ENCODE measurements around the gene GFI1B. TPM values are rescaled to one million over a fixed set of nuclear protein-coding genes. Genes with fewer than 3 reads are reported as not detected.

Gene GFI1B
- total and polyA plus RNA-seq, 7 donors = 0.28 to 0.92 (median 0.87) TPM; not detected in 4

GRCh38 chr9:132939169-132939568 lies 39.3 kb upstream of the GFI1B start:
- peaks cover 0 to 23% (median 21%) of the 10 kb centered on the region in 4 donors for H3K4me1 ChIP-seq
- no peak overlapping the region for H3K27ac ChIP-seq
- no peaks in the 10 kb centered on the region for H3K27me3 ChIP-seq
- no peak overlapping the region for H3K4me3 ChIP-seq
- DNase-seq = no peak
- H3K36me3 ChIP-seq = peaks cover 0 to 6% (median 0%) of the 10 kb centered on the region in 4 donors
- intact Hi-C loops (cut with DNase I) = no loop called here
- no peak for TF ChIP-seq EP300 (IDR thresholded peaks at IDR 0.05)
- TF ChIP-seq, protein P1, sequence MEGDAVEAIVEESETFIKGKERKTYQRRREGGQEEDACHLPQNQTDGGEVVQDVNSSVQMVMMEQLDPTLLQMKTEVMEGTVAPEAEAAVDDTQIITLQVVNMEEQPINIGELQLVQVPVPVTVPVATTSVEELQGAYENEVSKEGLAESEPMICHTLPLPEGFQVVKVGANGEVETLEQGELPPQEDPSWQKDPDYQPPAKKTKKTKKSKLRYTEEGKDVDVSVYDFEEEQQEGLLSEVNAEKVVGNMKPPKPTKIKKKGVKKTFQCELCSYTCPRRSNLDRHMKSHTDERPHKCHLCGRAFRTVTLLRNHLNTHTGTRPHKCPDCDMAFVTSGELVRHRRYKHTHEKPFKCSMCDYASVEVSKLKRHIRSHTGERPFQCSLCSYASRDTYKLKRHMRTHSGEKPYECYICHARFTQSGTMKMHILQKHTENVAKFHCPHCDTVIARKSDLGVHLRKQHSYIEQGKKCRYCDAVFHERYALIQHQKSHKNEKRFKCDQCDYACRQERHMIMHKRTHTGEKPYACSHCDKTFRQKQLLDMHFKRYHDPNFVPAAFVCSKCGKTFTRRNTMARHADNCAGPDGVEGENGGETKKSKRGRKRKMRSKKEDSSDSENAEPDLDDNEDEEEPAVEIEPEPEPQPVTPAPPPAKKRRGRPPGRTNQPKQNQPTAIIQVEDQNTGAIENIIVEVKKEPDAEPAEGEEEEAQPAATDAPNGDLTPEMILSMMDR (IDR thresholded peaks at IDR 0.05) = no peak
- no peak for TF ChIP-seq POLR2AphosphoS5 (IDR thresholded peaks at IDR 0.05)
- no peak for TF ChIP-seq POLR2A (IDR thresholded peaks at IDR 0.05)
- no peaks in the 10 kb centered on the region for H3K9me3 ChIP-seq
- 96 to 97% methylated on average over 1 of the region's 1 CpG for WGBS, 2 donors

DNA sequence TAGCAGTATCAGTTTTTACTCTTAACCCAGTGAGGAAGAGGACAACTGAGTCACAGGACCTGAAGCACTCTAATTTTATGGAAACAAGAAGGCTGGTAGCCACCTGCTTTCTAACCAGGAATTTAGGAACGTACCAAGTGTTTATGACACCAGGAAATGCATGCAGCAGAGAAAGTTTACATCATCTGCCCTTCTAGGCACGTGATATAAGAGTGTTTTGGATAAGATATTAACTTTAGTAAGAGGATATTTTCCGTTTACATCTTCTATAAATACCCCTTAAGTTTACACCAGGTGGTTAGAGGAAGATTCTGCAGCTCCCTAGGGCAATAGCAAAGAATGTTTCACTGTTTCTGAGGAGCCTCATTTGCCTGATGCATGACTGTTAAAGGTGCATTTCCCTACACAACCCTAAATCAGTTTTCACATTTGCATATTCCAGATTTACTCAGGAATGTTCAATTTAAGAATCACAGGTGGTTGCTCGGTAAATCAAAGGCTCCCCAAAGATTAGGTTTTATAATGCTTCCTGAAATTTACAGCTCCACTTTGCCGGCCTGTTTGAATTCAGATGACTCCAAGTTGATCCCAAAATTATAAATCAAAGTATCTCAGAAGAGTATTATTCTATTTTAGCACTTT lies 35.8 kb upstream of the GFI1B start:
- DNase-seq = no peak
- intact Hi-C loops (cut with DNase I) = loop anchor here (5.0 to 10.0 kb wide), 3 partner anchors 65 to 588 kb away; partner anchors contain the start of genes AK8, GTF3C5, SETX and SPACA9
- Histone ChIP-seq H3K9me3 (no peaks in the 10 kb centered on the region), H3K27ac (no peak overlapping the region), H3K36me3 (no peaks in the 10 kb centered on the region), H3K4me3 (no peak overlapping the region), H3K27me3 (no peaks in the 10 kb centered on the region), H3K4me1 (peaks cover 0 to 26% (median 23%) of the 10 kb centered on the region in 4 donors)
- TF ChIP-seq, protein P1 (IDR thresholded peaks at IDR 0.05) = no peak
- TF ChIP-seq EP300 (IDR thresholded peaks at IDR 0.05) (no peak), POLR2A (IDR thresholded peaks at IDR 0.05) (no peak), POLR2AphosphoS5 (IDR thresholded peaks at IDR 0.05) (no peak)
- WGBS, 2 donors = 9 to 31% methylated on average over 5 of the region's 5 CpGs

DNA sequence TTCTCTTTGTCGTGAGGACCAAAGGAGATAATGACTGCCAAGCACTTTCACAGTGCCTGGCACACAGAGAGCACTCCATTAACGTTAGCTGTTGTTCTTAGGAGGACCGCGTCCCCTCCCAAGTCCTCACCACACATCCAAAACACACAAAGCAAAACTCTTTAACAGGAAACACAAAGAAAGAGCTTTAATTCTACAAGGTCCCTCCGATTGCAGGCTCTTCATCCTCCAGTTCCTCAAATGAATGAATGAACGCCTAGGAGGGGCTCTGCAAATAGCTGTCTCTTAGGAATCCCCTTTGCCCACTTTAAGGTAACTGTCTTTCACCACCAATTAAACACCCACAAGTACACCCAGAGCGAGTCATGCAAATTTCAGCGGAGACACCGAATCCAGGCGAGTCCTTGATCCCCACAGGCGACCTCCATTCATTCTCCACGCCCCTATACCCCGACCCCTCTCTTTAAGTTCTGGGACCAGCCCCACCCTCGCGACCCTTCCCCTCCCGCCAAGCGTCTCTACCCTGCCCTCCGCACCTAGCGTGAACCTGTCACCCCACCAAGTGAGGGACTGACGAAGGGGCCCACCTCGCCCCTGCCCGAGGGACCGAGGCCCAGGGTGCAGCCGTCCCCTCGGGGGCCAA lies 34.7 kb upstream of the GFI1B start:
- Histone ChIP-seq H3K27ac (peak overlapping the region; percentile 94 to 95 (median 94)), H3K27me3 (no peaks in the 10 kb centered on the region), H3K9me3 (no peaks in the 10 kb centered on the region), H3K4me3 (peak overlapping the region; percentile 94 to 100 (median 99)), H3K4me1 (peaks cover 0 to 26% (median 23%) of the 10 kb centered on the region in 4 donors), H3K36me3 (no peaks in the 10 kb centered on the region)
- TF ChIP-seq, protein P1 (IDR thresholded peaks at IDR 0.05) = no peak
- TF ChIP-seq EP300 (IDR thresholded peaks at IDR 0.05) = no peak
- no peak for TF ChIP-seq POLR2AphosphoS5 (IDR thresholded peaks at IDR 0.05)
- TF ChIP-seq POLR2A (IDR thresholded peaks at IDR 0.05) = no peak
- DNase-seq = no peak
- intact Hi-C loops (cut with DNase I) = loop anchor here (5.0 to 10.0 kb wide), 3 partner anchors 66 to 589 kb away; partner anchors contain the start of genes AK8, GTF3C5, SETX and SPACA9
- WGBS, 2 donors = 1% methylated on average over 25 of the region's 25 CpGs

DNA sequence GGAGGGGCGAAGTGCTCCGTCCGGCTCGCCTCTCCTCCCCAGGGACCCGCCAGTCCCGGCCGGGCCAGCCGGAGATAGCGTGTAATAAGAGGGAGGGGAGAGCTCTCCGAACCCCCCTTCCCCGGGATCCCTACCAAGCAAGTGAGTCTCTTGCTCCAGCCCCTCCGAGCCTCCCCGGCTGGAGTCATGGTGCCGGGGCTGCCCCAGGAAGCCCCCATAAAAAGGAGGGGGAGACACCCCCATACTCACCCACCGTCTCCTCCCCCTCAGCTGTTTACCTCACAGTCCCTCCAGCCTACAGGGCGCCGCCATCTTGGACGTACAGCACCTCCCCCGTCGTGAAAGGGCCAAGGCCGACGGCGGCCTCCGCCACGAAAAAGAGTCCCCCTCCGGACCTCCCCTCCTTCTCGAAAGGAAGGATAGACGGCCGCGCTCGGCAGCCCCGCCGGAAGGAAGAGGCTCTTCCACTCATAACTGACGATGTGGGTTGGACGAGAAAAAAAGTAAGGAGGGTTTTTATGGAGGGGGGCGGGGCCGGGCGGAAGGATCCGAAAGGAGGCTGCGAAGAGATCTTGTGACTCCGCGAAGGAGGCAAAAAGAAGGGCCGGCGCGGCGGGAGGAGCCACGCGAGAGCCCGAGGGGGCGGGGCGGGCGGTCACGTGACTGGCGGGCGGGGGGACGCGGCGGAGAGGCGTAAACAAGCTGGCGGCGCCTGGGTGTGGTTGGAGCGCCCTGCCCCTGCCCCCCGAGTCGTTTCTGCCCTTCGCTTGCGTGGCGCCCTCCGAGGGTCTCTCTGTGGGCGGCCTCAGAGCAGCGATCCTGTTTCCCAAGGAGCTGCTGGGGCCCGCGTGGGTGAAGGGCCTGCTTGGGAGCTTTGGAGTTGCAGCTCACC lies 34.0 kb upstream of the GFI1B start, which contains the start of gene TSC1:
Gene TSC1, minus strand, starts transcription at position 323 of the 892 bp plus-strand sequence. CDS start 15,744 bp downstream, outside the sequence.
- no peaks in the 10 kb centered on the region for H3K36me3 ChIP-seq
- DNase-seq = peak; percentile 98
- H3K4me3 ChIP-seq = peak within 1 kb of the TSS; percentile 94 to 100 (median 99)
- TF ChIP-seq, protein P1 (IDR thresholded peaks at IDR 0.05) = no peak
- peak; percentile 44 to 84 (median 66) for TF ChIP-seq POLR2AphosphoS5 (IDR thresholded peaks at IDR 0.05)
- TF ChIP-seq EP300 (IDR thresholded peaks at IDR 0.05) = peak in 3 of 4 donors; percentile 16 to 67 (median 43)
- peak; percentile 33 to 36 for TF ChIP-seq POLR2A (IDR thresholded peaks at IDR 0.05)
- H3K27ac ChIP-seq = peak within 1 kb of the TSS; percentile 94 to 95 (median 94)
- 0 to 1% methylated on average over 72 of the region's 72 CpGs for WGBS, 2 donors
- H3K4me1 ChIP-seq = peaks cover 0 to 26% (median 23%) of the 10 kb centered on the region in 4 donors
- no peaks in the 10 kb centered on the region for H3K27me3 ChIP-seq
- no peaks in the 10 kb centered on the region for H3K9me3 ChIP-seq
- intact Hi-C loops (cut with DNase I) = loop anchor here (5.0 to 10.0 kb wide), 3 partner anchors 67 to 590 kb away; partner anchors contain the start of genes AK8, GTF3C5, SETX and SPACA9
